ENCODE data around the gene GRK5. TPM values are rescaled to one million over a fixed set of nuclear protein-coding genes. Genes with fewer than 3 reads are reported as not detected.

GRK5 gene
- total RNA-seq, 1 experiment from 2014 or later, result 2.3 TPM

DNA sequence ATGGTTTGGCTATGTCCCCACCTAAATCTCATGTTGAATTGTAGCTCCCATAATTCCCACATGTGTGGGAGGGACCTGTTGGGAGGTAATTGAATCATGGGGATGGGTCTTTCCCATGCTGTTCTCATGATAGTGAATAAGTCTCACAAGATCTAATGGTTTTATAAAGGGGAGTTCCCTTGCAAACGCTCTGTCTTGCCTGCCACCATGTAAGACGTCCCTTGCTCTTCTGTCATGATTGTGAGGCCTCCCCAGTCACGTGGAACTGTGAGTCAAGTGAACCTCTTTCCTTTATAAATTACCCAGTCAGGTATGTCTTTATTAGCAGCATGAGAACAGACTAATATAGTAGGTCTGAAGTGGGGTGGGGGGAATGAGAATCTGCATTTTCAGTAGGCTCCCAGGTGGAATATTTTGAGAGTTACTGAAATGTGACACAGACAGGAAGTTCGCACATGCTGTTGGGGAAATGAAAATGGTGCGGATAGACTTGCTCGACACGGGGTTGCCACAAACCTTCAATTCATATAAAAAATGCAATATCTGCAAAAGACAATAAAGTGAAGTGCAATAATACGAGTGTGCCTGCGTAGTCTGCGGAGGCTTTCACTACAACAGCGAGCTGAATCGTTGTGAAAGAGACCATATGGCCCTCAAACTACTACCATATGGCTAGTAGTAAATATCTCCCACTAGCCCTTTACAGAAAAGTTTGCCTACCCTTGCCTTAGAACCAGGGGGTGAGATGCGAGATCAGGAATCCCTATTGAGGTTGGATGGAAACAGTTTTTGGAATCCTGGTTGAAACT is 166.1 kb downstream of the GRK5 start:
- CTCF ChIA-PET, result no interaction called here
- H3K4me3 Mint-ChIP-seq, result no peak overlapping the region
- no peaks in the 10 kb centered on the region for H3K36me3 Mint-ChIP-seq
- no peak overlapping the region for H3K27ac Mint-ChIP-seq
- no peaks in the 10 kb centered on the region; the same call in 1 of the 2 replicates for H3K27me3 Mint-ChIP-seq (ENCODE audit: low read depth)
- no peak for ATAC-seq
- H3K9me3 Mint-ChIP-seq, result no peaks in the 10 kb centered on the region
- DNase-seq (ENCODE audit: low spot score), result no peak
- TF ChIP-seq ZNF416 (CRISPR knock-in tag; IDR thresholded peaks at IDR 0.05) (no peak), ELF4 (CRISPR knock-in tag; IDR thresholded peaks at IDR 0.05; ENCODE audit: low read depth) (no peak), ZNF219 (CRISPR knock-in tag; IDR thresholded peaks at IDR 0.05; ENCODE audit: borderline replicate concordance) (no peak), ATF1 (CRISPR knock-in tag; IDR thresholded peaks at IDR 0.05) (no peak), NR2C2 (CRISPR knock-in tag; IDR thresholded peaks at IDR 0.05) (no peak)
- TF ChIP-seq, protein P1, sequence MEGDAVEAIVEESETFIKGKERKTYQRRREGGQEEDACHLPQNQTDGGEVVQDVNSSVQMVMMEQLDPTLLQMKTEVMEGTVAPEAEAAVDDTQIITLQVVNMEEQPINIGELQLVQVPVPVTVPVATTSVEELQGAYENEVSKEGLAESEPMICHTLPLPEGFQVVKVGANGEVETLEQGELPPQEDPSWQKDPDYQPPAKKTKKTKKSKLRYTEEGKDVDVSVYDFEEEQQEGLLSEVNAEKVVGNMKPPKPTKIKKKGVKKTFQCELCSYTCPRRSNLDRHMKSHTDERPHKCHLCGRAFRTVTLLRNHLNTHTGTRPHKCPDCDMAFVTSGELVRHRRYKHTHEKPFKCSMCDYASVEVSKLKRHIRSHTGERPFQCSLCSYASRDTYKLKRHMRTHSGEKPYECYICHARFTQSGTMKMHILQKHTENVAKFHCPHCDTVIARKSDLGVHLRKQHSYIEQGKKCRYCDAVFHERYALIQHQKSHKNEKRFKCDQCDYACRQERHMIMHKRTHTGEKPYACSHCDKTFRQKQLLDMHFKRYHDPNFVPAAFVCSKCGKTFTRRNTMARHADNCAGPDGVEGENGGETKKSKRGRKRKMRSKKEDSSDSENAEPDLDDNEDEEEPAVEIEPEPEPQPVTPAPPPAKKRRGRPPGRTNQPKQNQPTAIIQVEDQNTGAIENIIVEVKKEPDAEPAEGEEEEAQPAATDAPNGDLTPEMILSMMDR (IDR thresholded peaks at IDR 0.05), result no peak
- TF ChIP-seq, protein P2, sequence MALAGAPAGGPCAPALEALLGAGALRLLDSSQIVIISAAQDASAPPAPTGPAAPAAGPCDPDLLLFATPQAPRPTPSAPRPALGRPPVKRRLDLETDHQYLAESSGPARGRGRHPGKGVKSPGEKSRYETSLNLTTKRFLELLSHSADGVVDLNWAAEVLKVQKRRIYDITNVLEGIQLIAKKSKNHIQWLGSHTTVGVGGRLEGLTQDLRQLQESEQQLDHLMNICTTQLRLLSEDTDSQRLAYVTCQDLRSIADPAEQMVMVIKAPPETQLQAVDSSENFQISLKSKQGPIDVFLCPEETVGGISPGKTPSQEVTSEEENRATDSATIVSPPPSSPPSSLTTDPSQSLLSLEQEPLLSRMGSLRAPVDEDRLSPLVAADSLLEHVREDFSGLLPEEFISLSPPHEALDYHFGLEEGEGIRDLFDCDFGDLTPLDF (CRISPR knock-in tag; IDR thresholded peaks at IDR 0.05), result no peak
- TF ChIP-seq, protein P3, sequence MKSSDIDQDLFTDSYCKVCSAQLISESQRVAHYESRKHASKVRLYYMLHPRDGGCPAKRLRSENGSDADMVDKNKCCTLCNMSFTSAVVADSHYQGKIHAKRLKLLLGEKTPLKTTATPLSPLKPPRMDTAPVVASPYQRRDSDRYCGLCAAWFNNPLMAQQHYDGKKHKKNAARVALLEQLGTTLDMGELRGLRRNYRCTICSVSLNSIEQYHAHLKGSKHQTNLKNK (CRISPR knock-in tag; IDR thresholded peaks at IDR 0.05), result no peak
- 0 out of 2 replicates have a peak, but pooled peaks cover 3% of the 10 kb centered on the region for H3K4me1 Mint-ChIP-seq
- POLR2A ChIA-PET, result no interaction called here

DNA sequence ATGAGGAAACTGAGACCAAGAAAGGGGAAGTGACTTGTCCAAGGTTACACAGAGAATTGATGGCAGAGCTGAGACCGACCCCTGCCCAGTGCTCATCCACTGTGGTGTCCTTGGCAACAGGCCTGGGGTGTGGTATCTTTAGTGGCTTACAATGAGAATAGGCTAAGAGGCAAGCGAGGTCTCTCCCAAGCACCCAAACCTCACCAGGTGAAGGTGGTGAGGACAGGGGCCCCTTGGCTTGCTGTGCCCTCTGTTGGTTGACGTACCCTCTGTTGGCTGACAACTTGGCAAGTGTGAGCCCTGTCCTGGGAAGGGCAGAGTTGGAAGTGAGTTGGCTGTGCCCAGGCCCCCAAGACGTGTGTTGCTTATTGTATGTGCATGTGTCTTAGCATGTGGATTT is 166.9 kb downstream of the GRK5 start:
- TF ChIP-seq GRHL2 (CRISPR knock-in tag; IDR thresholded peaks at IDR 0.05; ENCODE audit: insufficient replicate concordance, severe bottlenecking), result no peak
- TF ChIP-seq GTF2I (CRISPR knock-in tag; conservative IDR thresholded peaks at IDR 0.05), result no peak
- TF ChIP-seq ZNF396 (CRISPR knock-in tag; IDR thresholded peaks at IDR 0.05; ENCODE audit: borderline replicate concordance), result no peak
- no peak for TF ChIP-seq IRF2 (CRISPR knock-in tag; IDR thresholded peaks at IDR 0.05; ENCODE audit: borderline replicate concordance, low read depth)
- TF ChIP-seq, protein P4, sequence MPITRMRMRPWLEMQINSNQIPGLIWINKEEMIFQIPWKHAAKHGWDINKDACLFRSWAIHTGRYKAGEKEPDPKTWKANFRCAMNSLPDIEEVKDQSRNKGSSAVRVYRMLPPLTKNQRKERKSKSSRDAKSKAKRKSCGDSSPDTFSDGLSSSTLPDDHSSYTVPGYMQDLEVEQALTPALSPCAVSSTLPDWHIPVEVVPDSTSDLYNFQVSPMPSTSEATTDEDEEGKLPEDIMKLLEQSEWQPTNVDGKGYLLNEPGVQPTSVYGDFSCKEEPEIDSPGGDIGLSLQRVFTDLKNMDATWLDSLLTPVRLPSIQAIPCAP (CRISPR knock-in tag; IDR thresholded peaks at IDR 0.05), result no peak
- TF ChIP-seq, protein P5, sequence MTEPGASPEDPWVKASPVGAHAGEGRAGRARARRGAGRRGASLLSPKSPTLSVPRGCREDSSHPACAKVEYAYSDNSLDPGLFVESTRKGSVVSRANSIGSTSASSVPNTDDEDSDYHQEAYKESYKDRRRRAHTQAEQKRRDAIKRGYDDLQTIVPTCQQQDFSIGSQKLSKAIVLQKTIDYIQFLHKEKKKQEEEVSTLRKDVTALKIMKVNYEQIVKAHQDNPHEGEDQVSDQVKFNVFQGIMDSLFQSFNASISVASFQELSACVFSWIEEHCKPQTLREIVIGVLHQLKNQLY (CRISPR knock-in tag; IDR thresholded peaks at IDR 0.05), result no peak
- TF ChIP-seq, protein P6, sequence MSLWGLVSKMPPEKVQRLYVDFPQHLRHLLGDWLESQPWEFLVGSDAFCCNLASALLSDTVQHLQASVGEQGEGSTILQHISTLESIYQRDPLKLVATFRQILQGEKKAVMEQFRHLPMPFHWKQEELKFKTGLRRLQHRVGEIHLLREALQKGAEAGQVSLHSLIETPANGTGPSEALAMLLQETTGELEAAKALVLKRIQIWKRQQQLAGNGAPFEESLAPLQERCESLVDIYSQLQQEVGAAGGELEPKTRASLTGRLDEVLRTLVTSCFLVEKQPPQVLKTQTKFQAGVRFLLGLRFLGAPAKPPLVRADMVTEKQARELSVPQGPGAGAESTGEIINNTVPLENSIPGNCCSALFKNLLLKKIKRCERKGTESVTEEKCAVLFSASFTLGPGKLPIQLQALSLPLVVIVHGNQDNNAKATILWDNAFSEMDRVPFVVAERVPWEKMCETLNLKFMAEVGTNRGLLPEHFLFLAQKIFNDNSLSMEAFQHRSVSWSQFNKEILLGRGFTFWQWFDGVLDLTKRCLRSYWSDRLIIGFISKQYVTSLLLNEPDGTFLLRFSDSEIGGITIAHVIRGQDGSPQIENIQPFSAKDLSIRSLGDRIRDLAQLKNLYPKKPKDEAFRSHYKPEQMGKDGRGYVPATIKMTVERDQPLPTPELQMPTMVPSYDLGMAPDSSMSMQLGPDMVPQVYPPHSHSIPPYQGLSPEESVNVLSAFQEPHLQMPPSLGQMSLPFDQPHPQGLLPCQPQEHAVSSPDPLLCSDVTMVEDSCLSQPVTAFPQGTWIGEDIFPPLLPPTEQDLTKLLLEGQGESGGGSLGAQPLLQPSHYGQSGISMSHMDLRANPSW (CRISPR knock-in tag; conservative IDR thresholded peaks at IDR 0.05; ENCODE audit: low read depth), result no peak
- no peak for TF ChIP-seq ATF1 (CRISPR knock-in tag; IDR thresholded peaks at IDR 0.05)
- TF ChIP-seq, protein P7, sequence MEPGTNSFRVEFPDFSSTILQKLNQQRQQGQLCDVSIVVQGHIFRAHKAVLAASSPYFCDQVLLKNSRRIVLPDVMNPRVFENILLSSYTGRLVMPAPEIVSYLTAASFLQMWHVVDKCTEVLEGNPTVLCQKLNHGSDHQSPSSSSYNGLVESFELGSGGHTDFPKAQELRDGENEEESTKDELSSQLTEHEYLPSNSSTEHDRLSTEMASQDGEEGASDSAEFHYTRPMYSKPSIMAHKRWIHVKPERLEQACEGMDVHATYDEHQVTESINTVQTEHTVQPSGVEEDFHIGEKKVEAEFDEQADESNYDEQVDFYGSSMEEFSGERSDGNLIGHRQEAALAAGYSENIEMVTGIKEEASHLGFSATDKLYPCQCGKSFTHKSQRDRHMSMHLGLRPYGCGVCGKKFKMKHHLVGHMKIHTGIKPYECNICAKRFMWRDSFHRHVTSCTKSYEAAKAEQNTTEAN (CRISPR knock-in tag; IDR thresholded peaks at IDR 0.05), result no peak
- TF ChIP-seq, protein P8, sequence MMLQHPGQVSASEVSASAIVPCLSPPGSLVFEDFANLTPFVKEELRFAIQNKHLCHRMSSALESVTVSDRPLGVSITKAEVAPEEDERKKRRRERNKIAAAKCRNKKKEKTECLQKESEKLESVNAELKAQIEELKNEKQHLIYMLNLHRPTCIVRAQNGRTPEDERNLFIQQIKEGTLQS (CRISPR knock-in tag; conservative IDR thresholded peaks at IDR 0.05), result no peak
- TF ChIP-seq, protein P9, sequence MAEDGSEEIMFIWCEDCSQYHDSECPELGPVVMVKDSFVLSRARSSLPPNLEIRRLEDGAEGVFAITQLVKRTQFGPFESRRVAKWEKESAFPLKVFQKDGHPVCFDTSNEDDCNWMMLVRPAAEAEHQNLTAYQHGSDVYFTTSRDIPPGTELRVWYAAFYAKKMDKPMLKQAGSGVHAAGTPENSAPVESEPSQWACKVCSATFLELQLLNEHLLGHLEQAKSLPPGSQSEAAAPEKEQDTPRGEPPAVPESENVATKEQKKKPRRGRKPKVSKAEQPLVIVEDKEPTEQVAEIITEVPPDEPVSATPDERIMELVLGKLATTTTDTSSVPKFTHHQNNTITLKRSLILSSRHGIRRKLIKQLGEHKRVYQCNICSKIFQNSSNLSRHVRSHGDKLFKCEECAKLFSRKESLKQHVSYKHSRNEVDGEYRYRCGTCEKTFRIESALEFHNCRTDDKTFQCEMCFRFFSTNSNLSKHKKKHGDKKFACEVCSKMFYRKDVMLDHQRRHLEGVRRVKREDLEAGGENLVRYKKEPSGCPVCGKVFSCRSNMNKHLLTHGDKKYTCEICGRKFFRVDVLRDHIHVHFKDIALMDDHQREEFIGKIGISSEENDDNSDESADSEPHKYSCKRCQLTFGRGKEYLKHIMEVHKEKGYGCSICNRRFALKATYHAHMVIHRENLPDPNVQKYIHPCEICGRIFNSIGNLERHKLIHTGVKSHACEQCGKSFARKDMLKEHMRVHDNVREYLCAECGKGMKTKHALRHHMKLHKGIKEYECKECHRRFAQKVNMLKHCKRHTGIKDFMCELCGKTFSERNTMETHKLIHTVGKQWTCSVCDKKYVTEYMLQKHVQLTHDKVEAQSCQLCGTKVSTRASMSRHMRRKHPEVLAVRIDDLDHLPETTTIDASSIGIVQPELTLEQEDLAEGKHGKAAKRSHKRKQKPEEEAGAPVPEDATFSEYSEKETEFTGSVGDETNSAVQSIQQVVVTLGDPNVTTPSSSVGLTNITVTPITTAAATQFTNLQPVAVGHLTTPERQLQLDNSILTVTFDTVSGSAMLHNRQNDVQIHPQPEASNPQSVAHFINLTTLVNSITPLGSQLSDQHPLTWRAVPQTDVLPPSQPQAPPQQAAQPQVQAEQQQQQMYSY (CRISPR knock-in tag; IDR thresholded peaks at IDR 0.05), result no peak
- no peak for TF ChIP-seq SMAD4 (CRISPR knock-in tag; IDR thresholded peaks at IDR 0.05)
- TF ChIP-seq NFATC4 (CRISPR knock-in tag; IDR thresholded peaks at IDR 0.05), result no peak
- TF ChIP-seq KAT7 (CRISPR knock-in tag; IDR thresholded peaks at IDR 0.05; ENCODE audit: borderline replicate concordance), result no peak
- POLR2A ChIA-PET, result no interaction called here
- DNase-seq (ENCODE audit: low spot score) (no peak), ATAC-seq (no peak)
- Mint-ChIP-seq H3K36me3 (no peaks in the 10 kb centered on the region), H3K27ac (no peak overlapping the region), H3K4me3 (no peak overlapping the region), H3K9me3 (no peaks in the 10 kb centered on the region), H3K27me3 (ENCODE audit: low read depth) (no peaks in the 10 kb centered on the region; the same call in 1 of the 2 replicates), H3K4me1 (0 out of 2 replicates have a peak, but pooled peaks cover 3% of the 10 kb centered on the region)
- CTCF ChIA-PET, result interaction anchor here (0.5 kb wide), 1 partner anchor 11 kb away, joined by 3 read pairs; no protein-coding TSS in a partner anchor
